Measurements from ENCODE around the gene FAAP20. TPM values are rescaled to one million over a fixed set of nuclear protein-coding genes. Genes with fewer than 3 reads are reported as not detected.

Gene FAAP20
- total RNA-seq, 1 donor from 2014 or later: 36.5 TPM

- ATAC-seq: no peak
Measured at GRCh38 chr1:2176615-2177014, 18.0 kb downstream of the FAAP20 start.

- ATAC-seq: no peak
Measured at GRCh38 chr1:2175681-2176454, 18.7 kb downstream of the FAAP20 start.

GRCh38 chr1:2175055-2175414 is 19.5 kb downstream of the FAAP20 start:
- no peak for ATAC-seq

- ATAC-seq: peak; percentile 56
Measured at GRCh38 chr1:2174348-2175054, 20.1 kb downstream of the FAAP20 start.

GRCh38 chr1:2173546-2174347 is 20.8 kb downstream of the FAAP20 start:
- no peak for ATAC-seq

- ATAC-seq: no peak
Measured at GRCh38 chr1:2172551-2173146, 21.9 kb downstream of the FAAP20 start.

GRCh38 chr1:2172012-2172411 is 22.6 kb downstream of the FAAP20 start:
- no peak for ATAC-seq

- ATAC-seq: no peak
Measured at GRCh38 chr1:2170211-2170610, 24.4 kb downstream of the FAAP20 start.

- no peak for ATAC-seq
Measured at GRCh38 chr1:2169200-2169836, 25.3 kb downstream of the FAAP20 start.

- ATAC-seq: no peak
Measured at GRCh38 chr1:2168535-2168934, 26.0 kb downstream of the FAAP20 start.

GRCh38 chr1:2168090-2168489 is 26.5 kb downstream of the FAAP20 start:
- ATAC-seq: no peak

- ATAC-seq: no peak
Measured at GRCh38 chr1:2166695-2167094, 27.9 kb downstream of the FAAP20 start.

- ATAC-seq: no peak
Measured at GRCh38 chr1:2166254-2166653, 28.3 kb downstream of the FAAP20 start.

GRCh38 chr1:2165646-2166045 is 28.9 kb downstream of the FAAP20 start:
- ATAC-seq: no peak

- no peak for ATAC-seq
Measured at GRCh38 chr1:2163205-2163604, 31.4 kb downstream of the FAAP20 start.

- ATAC-seq: peak; percentile 39
Measured at GRCh38 chr1:2160451-2161300, 33.9 kb downstream of the FAAP20 start.

GRCh38 chr1:2159124-2159523 is 35.4 kb downstream of the FAAP20 start:
- ATAC-seq: no peak

GRCh38 chr1:2158272-2158671 is 36.3 kb downstream of the FAAP20 start:
- no peak for ATAC-seq

GRCh38 chr1:2157856-2158255 is 36.7 kb downstream of the FAAP20 start:
- ATAC-seq: no peak

- no peak for ATAC-seq
Measured at GRCh38 chr1:2156866-2157265, 37.7 kb downstream of the FAAP20 start.

- no peak for ATAC-seq
Measured at GRCh38 chr1:2155788-2156187, 38.8 kb downstream of the FAAP20 start.

All from esophagus mucosa (tissue), 1 donor.